Gastrocnemius medialis (tissue), 4 donors: ENCODE data around the gene ARHGAP22. TPM values are rescaled to one million over a fixed set of nuclear protein-coding genes. Genes with fewer than 3 reads are reported as not detected.

Experiments
- ATAC-seq, 2 donors: fragments of 150-250 bp; one replicate each; pipeline ENCODE4 v1.9.1; 2016
- DNase-seq, 2 donors: peaks; one replicate each; pipeline ENCODE4 v3.0.0-alpha.2; 2019
- H3K27ac ChIP-seq, 4 donors: fragments of 200-600 bp; sonication (generic); 1 replicate in 1 of 4; 2 replicates in 3 of 4; pipeline ENCODE4 v1.5.1; 2016 to 2018; ENCODE audit warnings: mild to moderate bottlenecking in 2 of 4, moderate library complexity in 1 of 4
- H3K27me3 ChIP-seq, 3 donors: fragments of 200-600 bp; sonication (generic) in 2 of 3; 1 replicate in 1 of 3; 2 replicates in 2 of 3; pipeline versions ENCODE4 v1.5.1 to v1.6.0; 2016 to 2019; ENCODE audit warnings: mild to moderate bottlenecking in 1 of 3, moderate library complexity in 1 of 3
- H3K36me3 ChIP-seq, 2 donors: fragments of 200-600 bp; sonication (generic) in 1 of 2; one replicate each; pipeline ENCODE4 v1.5.1; 2017 to 2018
- H3K4me1 ChIP-seq, 2 donors: fragments of 200-600 bp; sonication (generic) in 1 of 2; one replicate each; pipeline ENCODE4 v1.5.1; 2016 to 2017; ENCODE audit warnings: mild to moderate bottlenecking in 2 of 2
- H3K4me3 ChIP-seq, 4 donors: fragments of 200-600 bp; sonication (generic) in 3 of 4; 1 replicate in 1 of 4; 2 replicates in 3 of 4; pipeline ENCODE4 v1.5.1; 2016 to 2019; ENCODE audit warnings: mild to moderate bottlenecking in 2 of 4
- H3K9me3 ChIP-seq, 3 donors: fragments of 200-600 bp; sonication (generic) in 2 of 3; 1 replicate in 1 of 3; 2 replicates in 2 of 3; pipeline ENCODE4 v1.5.1; 2016 to 2019
- CTCF ChIP-seq, 5 experiments: fragments of 450-650 bp in 3 of 5; fragments of 200-600 bp in 2 of 5; sonication (generic) in 2 of 5; IDR thresholded peaks in 4 of 5; conservative IDR thresholded peaks in 1 of 5; 1 replicate in 4 of 5; 2 replicates in 1 of 5; pipeline ENCODE4 v1.5.1; 2016 to 2019; ENCODE audit warnings: antibody characterized with exemption in 5 of 5, mild to moderate bottlenecking in 3 of 5, moderate library complexity in 3 of 5
- POLR2A ChIP-seq, 2 donors: fragments of 450-650 bp; IDR thresholded peaks; one replicate each; pipeline ENCODE4 v1.6.1; 2017; ENCODE audit warnings: antibody characterized with exemption in 2 of 2, mild to moderate bottlenecking in 2 of 2, moderate library complexity in 2 of 2
- in situ Hi-C, 4 donors: fragments of 200-750 bp; cut with MboI; loops; one replicate each; pipeline versions ENCODE4 v1.15.0 to v1.8.0; 2017; ENCODE audit warnings: low sequenced_read_pairs in 4 of 4
- intact Hi-C: fragments of 100-400 bp; cut with DNase I; formaldehyde crosslinking; loops from one replicate; pipeline ENCODE4 v1.15.1; 2023; ENCODE audit warnings: low total_unique reads
- total RNA-seq, 4 donors: library from RNA; depleted of rRNA; stranded (reverse); fragments of >200 nt; gene quantifications; one replicate each; pipeline versions ENCODE4 v1.1.0 to v1.2.3, GENCODE V29; 2016

The ARHGAP22 gene
- total RNA-seq, 4 donors from 2014 or later = 0.69 to 0.92 (median 0.72) TPM; not detected in 1

GRCh38 chr10:48470115-48470892 is 134.6 kb downstream of the ARHGAP22 start:
- no peaks in the 10 kb centered on the region for H3K27me3 ChIP-seq
- intact Hi-C loops (no loop called here), in situ Hi-C loops (no loop called here)
- DNase-seq = no peak
- TF ChIP-seq POLR2A (IDR thresholded peaks at IDR 0.05) = no peak
- TF ChIP-seq CTCF (IDR thresholded peaks at IDR 0.05 in 4 of 5, conservative IDR thresholded peaks at IDR 0.05 in 1 of 5) = no peak
- H3K27ac ChIP-seq = no peak overlapping the region
- ATAC-seq = no peak
- no peaks in the 10 kb centered on the region for H3K9me3 ChIP-seq
- H3K36me3 ChIP-seq = no peaks in the 10 kb centered on the region
- H3K4me3 ChIP-seq = no peak overlapping the region
- H3K4me1 ChIP-seq = peaks cover 8% of the 10 kb centered on the region in 2 donors

DNA sequence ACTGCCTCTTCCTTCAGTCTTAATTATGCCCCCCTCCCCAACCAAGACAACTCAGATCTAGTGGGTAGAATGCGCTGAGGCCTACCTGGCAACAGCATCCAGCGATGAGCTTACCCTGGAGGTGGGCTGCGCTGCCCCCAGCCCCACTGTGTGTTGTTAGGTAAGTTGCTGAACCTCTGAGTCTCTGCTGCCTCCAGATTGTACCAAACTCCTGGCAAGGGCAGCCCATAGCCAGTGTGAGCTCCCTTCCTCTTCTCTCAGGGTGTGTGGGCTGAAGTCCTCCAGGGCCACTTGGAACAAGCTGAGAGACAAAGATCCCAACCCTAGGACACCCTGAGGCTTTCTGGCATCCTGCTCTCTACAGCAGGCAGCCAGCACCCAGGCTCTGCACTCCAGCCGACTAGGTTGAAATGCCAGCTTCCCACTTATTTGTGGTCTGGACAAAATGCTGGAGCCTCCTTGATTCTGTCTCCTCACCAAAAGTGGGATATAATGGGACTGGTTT is 135.3 kb downstream of the ARHGAP22 start:
- Histone ChIP-seq H3K9me3 (no peaks in the 10 kb centered on the region), H3K4me3 (no peak overlapping the region), H3K4me1 (peaks cover 13% of the 10 kb centered on the region in 2 donors), H3K27ac (no peak overlapping the region), H3K27me3 (no peaks in the 10 kb centered on the region), H3K36me3 (no peaks in the 10 kb centered on the region)
- DNase-seq (no peak), ATAC-seq (no peak)
- intact Hi-C loops (no loop called here), in situ Hi-C loops (no loop called here)
- TF ChIP-seq CTCF (IDR thresholded peaks at IDR 0.05 in 4 of 5, conservative IDR thresholded peaks at IDR 0.05 in 1 of 5) = no peak
- no peak for TF ChIP-seq POLR2A (IDR thresholded peaks at IDR 0.05)

GRCh38 chr10:48468866-48469511 is 135.9 kb downstream of the ARHGAP22 start:
- no peak for TF ChIP-seq CTCF (IDR thresholded peaks at IDR 0.05 in 4 of 5, conservative IDR thresholded peaks at IDR 0.05 in 1 of 5)
- ATAC-seq (no peak), DNase-seq (no peak)
- Histone ChIP-seq H3K27me3 (no peaks in the 10 kb centered on the region), H3K27ac (no peak overlapping the region), H3K9me3 (no peaks in the 10 kb centered on the region), H3K4me1 (peaks cover 13% of the 10 kb centered on the region in 2 donors), H3K4me3 (no peak overlapping the region), H3K36me3 (no peaks in the 10 kb centered on the region)
- in situ Hi-C loops = no loop called here
- intact Hi-C loops = no loop called here

GRCh38 chr10:48468130-48468790 is 136.6 kb downstream of the ARHGAP22 start:
- Histone ChIP-seq H3K9me3 (no peaks in the 10 kb centered on the region), H3K27ac (no peak overlapping the region), H3K27me3 (no peaks in the 10 kb centered on the region), H3K36me3 (no peaks in the 10 kb centered on the region), H3K4me1 (peaks cover 13% of the 10 kb centered on the region in 2 donors), H3K4me3 (no peak overlapping the region)
- in situ Hi-C loops (no loop called here), intact Hi-C loops (no loop called here)
- DNase-seq (no peak), ATAC-seq (no peak)
- no peak for TF ChIP-seq CTCF (IDR thresholded peaks at IDR 0.05 in 4 of 5, conservative IDR thresholded peaks at IDR 0.05 in 1 of 5)
- TF ChIP-seq POLR2A (IDR thresholded peaks at IDR 0.05) = no peak
